Stimulated activated CD4-positive, alpha-beta T cell treated with anti-CD3 and anti-CD28 coated beads, Interleukin-15, amount 100 ng/mL, for 48 hours (primary cell): ENCODE results near the gene APELA.
"Not testable (repeated sequence)": the region's sequence is repeated elsewhere in the genome, so short reads cannot be mapped to it uniquely, and the experiment has no call there.

Source experiments
- DNase-seq, 2 donors: peaks; one replicate each; pipeline ENCODE4 v3.0.0-alpha.2; 2020; ENCODE audit warnings: low read depth in 2 of 2

APELA gene

DNA sequence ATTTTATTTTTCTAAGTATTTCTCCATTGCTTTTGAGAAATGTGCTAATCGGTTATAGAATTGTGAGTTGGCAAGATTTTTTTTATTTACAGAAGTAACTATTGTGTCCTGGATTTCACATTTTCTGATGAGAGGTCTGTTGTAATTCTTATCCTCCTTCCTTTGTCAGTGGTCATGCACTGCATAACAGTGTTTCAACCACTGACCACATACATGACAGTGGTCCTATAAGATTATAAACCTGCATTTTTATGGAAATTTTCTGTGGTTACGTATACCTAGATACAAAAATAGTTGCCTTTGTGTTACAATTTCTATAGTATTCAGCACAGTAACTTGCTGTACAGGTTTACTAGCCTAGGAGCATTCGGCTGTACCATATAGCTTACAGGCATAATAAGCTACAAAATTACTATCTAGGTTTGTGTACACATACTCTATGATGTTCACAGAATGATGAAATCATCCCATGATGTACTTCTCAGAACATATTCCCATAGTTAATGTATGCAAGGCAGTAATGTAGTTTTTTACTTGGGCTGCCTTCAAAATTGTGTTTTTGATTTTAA is 47.8 kb downstream of the APELA start:
- no peak for DNase-seq

GRCh38 chr4:164926301-164926700 is 49.3 kb downstream of the APELA start:
- no peak for DNase-seq

DNA sequence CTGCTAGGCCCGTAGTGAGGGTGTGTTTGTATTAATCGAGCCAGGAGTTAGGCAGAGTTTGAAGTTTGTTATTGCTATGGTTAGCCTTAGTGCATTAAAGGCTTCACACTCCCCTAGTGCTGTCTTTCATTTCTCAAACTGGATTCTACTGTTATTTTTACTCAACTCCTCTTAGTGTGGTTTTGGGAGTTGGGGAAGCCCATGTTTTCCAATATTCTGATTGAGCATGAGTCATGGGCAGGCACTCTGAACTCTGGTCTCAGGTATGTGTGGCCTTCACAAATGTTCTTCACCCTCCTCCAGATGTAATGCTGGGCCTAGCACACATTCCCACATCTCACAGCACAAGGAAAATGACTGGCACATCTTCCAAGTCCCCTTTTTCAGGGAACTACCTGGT is 50.1 kb downstream of the APELA start:
- not testable (repeated sequence) for DNase-seq

DNA sequence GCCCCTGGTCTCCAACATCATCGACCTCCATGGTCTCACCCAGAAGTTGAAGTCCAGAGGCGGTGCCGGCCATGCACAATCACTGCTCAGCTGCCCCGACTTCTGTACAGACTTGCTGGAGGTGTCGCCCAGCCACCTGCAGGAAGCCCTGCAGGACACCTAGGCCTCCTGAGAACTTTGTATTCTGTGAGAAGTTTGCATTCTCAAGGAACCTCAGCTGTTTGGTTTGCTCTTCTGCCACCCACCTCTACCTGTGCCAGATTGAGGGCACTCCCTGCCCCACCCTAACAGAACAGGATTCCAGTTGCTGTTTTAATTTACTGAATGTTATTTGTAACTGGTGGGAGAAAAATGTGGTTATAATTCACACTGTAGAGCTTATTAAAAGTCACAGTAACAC is 53.7 kb downstream of the APELA start:
- no peak for DNase-seq

- DNase-seq: no peak
Observed at GRCh38 chr4:164931551-164932324, 54.8 kb downstream of the APELA start.

DNA sequence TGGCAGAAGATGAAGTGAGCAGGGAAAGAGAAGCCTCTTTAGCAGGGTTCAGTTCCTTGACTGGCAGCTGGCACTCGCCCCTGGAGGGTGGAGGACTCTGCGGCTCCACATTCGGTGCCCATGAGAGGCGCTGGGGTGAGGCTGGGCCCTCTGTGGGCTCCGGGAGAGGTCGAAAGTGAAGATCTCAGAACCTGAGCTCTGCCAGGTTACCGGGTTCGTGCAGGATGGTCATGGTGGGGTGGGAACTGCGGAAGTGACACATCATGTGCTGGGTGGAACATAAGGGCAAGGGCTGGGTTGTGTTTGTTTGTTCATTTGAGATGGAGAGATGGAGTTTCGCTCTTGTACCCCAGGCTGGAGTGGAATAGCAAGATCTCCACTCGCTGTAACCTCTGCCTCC is 56.3 kb downstream of the APELA start:
- DNase-seq: no peak

GRCh38 chr4:164935363-164935762 is 58.4 kb downstream of the APELA start:
- DNase-seq: no peak

DNA sequence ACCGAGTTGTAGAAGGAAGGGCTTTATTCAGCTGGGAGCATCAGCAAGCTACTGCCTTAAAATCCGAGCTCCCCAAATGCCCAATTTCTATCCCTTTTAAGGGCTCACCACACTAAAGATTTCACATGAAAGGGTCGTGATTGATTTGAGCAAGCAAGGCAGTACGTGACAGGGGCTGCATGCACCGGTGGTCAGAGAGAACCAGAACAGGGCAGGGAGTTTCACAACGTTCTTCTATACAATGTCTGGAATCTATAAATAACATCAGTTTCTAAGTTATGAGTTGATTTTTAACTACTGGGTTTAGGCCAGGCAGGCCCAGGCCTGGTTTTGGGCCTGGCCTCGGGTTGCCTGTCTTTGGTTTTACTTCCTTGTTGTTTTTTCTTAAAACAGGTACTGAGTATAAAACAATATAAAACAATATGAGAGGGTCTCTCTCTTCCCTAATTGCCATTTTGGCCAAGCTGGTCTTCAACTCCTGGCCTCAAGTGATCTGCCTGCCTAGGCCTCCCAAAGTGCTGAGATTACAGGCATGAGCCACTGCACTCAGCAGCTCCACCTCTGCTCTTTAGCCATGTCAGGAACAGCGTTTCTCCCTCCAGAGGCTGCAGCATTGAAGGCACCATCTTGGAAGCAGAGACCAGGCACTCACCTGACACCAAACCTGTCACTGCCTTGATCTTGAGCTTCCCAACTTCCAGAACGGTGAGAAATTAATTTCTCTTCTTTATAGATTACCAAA is 59.1 kb downstream of the APELA start:
- not testable (repeated sequence) for DNase-seq

DNA sequence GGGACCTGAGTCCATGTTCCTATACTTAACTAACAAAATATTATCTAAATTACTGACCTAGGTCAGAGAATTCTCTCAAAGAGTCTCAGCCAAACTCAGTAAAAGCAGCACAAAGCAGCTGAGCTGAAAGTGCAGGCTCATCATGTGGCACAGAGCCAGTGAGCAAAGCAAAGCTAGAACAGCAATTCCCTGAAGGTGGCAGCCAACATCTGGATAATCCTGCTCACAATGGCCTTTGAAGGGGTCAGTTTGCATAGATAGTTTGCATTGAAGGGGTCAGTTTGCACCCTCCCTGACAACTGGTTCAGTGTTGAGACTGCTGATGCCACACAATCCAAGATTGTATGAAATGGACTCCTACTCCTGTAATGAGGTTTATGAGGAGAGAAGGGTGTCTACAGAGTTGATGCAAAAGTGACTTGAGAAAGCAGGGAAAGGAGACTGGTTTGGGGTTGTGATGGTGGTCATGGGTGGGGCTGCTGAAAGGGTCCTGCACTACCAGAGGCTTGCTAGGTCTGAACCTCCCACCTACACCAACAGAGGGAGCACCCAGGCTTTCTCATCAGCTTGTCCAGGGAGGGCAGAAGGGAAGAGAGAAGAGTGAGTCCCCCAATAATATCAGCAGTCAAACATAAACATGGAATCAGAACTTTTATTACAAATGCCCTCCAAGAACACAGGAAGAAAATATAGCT is 60.7 kb downstream of the APELA start:
- no peak for DNase-seq

DNA sequence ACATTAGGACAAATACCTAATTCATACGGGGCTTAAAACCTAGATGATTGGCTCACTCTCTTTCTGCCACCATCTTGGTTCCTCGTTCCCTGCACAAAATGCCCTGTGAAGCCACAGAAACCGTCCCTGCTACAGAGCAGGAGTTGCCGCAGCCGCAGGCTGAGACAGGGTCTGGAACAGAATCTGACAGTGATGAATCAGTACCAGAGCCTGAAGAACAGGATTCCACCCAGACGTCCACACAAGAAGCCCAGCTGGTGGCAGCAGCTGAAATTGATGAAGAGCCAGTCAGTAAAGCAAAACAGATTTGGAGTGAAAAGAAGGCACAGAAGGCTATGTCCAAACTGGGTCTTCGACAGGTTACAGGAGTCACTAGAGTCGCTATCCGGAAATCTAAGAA is 66.2 kb downstream of the APELA start:
- no peak for DNase-seq

DNA sequence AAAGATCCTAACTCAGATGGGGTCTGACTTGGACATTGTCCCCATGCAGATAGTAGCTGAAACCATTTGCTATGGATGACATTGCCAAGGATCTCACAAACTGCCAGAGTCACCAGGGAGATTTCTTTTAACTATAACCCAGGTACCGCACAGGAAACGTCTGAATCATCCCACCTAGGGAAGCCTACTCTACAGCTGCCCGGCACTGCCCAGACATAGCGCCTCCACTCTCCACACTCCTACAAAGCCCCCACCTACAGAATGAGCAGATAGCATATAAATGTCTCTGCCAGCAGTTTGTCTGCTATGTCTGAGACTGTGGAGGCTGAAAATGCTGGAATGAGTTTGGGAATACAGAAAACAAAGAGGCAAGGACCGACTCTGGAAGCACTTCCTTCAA is 68.2 kb downstream of the APELA start:
- no peak for DNase-seq

DNA sequence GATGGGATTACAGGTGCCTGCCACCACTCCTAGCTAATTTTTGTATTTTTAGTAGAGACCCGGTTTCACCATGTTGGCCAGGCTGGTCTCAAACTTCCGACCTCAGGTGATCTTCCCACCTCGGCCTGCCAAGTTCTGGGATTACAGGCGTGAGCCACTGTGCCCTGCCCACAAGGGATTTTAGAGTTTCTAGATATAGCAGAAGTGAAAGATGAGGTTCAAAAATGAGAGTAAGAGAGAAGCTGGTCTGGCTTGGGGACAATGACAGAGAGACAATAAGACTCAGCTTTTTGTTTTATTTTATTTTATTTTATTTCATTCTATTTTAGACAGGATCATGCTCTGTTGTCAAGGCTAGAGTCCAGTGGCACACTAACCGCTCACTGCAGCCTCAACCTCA is 69.8 kb downstream of the APELA start:
- DNase-seq: no peak
